ENCODE data around the gene CCND3.
A peak's percentile ranks its signal among the peaks of the same experiment; 100 is the strongest.
"Not testable (repeated sequence)": the region's sequence is repeated elsewhere in the genome, so short reads cannot be mapped to it uniquely, and the experiment has no call there.

CCND3 gene

GRCh38 chr6:41947581-41948220 is 6.1 kb upstream of the CCND3 start:
- DNase-seq (ENCODE audit: low spot score), result no peak

- DNase-seq (ENCODE audit: low spot score), result no peak
Observed at GRCh38 chr6:41943456-41943855, 1.8 kb upstream of the CCND3 start.

- DNase-seq (ENCODE audit: low spot score), result not testable (repeated sequence)
Observed at GRCh38 chr6:41942882-41943281, 1.3 kb upstream of the CCND3 start.

GRCh38 chr6:41942067-41942851 is 651 bp upstream of the CCND3 start:
- no peak for DNase-seq (ENCODE audit: low spot score)

- DNase-seq (ENCODE audit: low spot score), result peak; percentile 28
Observed at GRCh38 chr6:41940759-41941279, 789 bp downstream of the CCND3 start.

- DNase-seq (ENCODE audit: low spot score), result no peak
Observed at GRCh38 chr6:41939848-41940758, 1.5 kb downstream of the CCND3 start.

- DNase-seq (ENCODE audit: low spot score), result peak; percentile 49
Observed at GRCh38 chr6:41939176-41939847, 2.3 kb downstream of the CCND3 start.

- no peak for DNase-seq (ENCODE audit: low spot score)
Observed at GRCh38 chr6:41938590-41939175, 2.9 kb downstream of the CCND3 start.

GRCh38 chr6:41937861-41938574 is 3.6 kb downstream of the CCND3 start:
- no peak for DNase-seq (ENCODE audit: low spot score)

- DNase-seq (ENCODE audit: low spot score), result no peak
Observed at GRCh38 chr6:41937472-41937860, 4.1 kb downstream of the CCND3 start.

- DNase-seq (ENCODE audit: low spot score), result peak; percentile 93
Observed at GRCh38 chr6:41936073-41936837, 5.4 kb downstream of the CCND3 start.

- DNase-seq (ENCODE audit: low spot score), result no peak
Observed at GRCh38 chr6:41935685-41936072, 5.9 kb downstream of the CCND3 start.

GRCh38 chr6:41935193-41935574 is 6.4 kb downstream of the CCND3 start:
- DNase-seq (ENCODE audit: low spot score), result no peak

- no peak for DNase-seq (ENCODE audit: low spot score)
Observed at GRCh38 chr6:41934278-41935192, 7.1 kb downstream of the CCND3 start.

GRCh38 chr6:41932378-41932777 is 9.2 kb downstream of the CCND3 start:
- no peak for DNase-seq (ENCODE audit: low spot score)

- no peak for DNase-seq (ENCODE audit: low spot score)
Observed at GRCh38 chr6:41931792-41932191, 9.8 kb downstream of the CCND3 start.

- DNase-seq (ENCODE audit: low spot score), result no peak
Observed at GRCh38 chr6:41929924-41930323, 11.7 kb downstream of the CCND3 start.

- DNase-seq (ENCODE audit: low spot score), result no peak
Observed at GRCh38 chr6:41927253-41927652, 14.4 kb downstream of the CCND3 start.

- no peak for DNase-seq (ENCODE audit: low spot score)
Observed at GRCh38 chr6:41922154-41922553, 19.5 kb downstream of the CCND3 start.

Data from Ammon's horn (tissue), 1 donor.